CD4-positive, alpha-beta T cell (primary cell): ENCODE data around the gene SLC1A7. TPM values are rescaled to one million over a fixed set of nuclear protein-coding genes. Genes with fewer than 3 reads are reported as not detected.

Experiments
- ATAC-seq: fragments of 200-7000 bp; cut with Tn5 transposase; one replicate; pipeline ENCODE4 v1.10.0; 2022; ENCODE audit warnings: mild to moderate bottlenecking; ENCODE audit not compliant: poor library complexity
- CTCF ChIA-PET: fragments of 350-600 bp; sonication (Branson Sonifier 250); formaldehyde crosslinking; loops from one replicate; lab custom pipeline; 2021; ENCODE audit warnings: antibody characterized with exemption, inconsistent platforms; lab: Charles Lee
- POLR2A ChIA-PET: fragments of 350-600 bp; sonication (Branson Sonifier 250); formaldehyde crosslinking; loops from one replicate; lab custom pipeline; 2021; ENCODE audit warnings: antibody characterized with exemption, inconsistent platforms; lab: Charles Lee
- DNase-seq, 14 experiments: peaks; one replicate each; pipeline ENCODE4 v3.0.0-alpha.2; 2013 to 2020; ENCODE audit warnings: mixed read lengths in 2 of 14
- H3K27ac ChIP-seq, 2 donors: one replicate each; pipeline versions ENCODE4 v1.5.1 to v1.7.0; 2013; ENCODE audit warnings: low read length in 2 of 2, low read depth in 1 of 2, mild to moderate bottlenecking in 1 of 2
- H3K27me3 ChIP-seq, 2 experiments: 1 replicate in 1 of 2; 2 replicates in 1 of 2; pipeline versions ENCODE4 v1.6.1 to v1.7.0; 2013; ENCODE audit warnings: low read length in 2 of 2, control low read depth in 1 of 2, mild to moderate bottlenecking in 1 of 2, moderate library complexity in 1 of 2; ENCODE audit not compliant: insufficient read depth in 2 of 2, control insufficient read depth in 1 of 2
- H3K36me3 ChIP-seq: one replicate; pipeline ENCODE4 v1.6.1; 2013; ENCODE audit warnings: low read length, control low read depth; ENCODE audit not compliant: insufficient read depth
- H3K4me1 ChIP-seq: one replicate; pipeline ENCODE4 v1.6.1; 2013; ENCODE audit warnings: low read length, control low read depth; ENCODE audit not compliant: insufficient read depth
- H3K4me3 ChIP-seq: one replicate; pipeline ENCODE4 v1.5.1; 2013; ENCODE audit warnings: mild to moderate bottlenecking, low read length, moderate library complexity
- H3K9me3 ChIP-seq, 2 experiments: 1 replicate in 1 of 2; 2 replicates in 1 of 2; pipeline versions ENCODE4 v1.6.1 to v1.7.0; 2013; ENCODE audit warnings: low read length in 2 of 2, mild to moderate bottlenecking in 2 of 2, control low read depth in 1 of 2, moderate library complexity in 1 of 2; ENCODE audit not compliant: control insufficient read depth in 1 of 2, insufficient read depth in 1 of 2
- H3K27ac Mint-ChIP-seq: one replicate; pipeline ENCODE4 v1.8.0; 2020; ENCODE audit warnings: mixed read lengths
- H3K27me3 Mint-ChIP-seq: one replicate; pipeline ENCODE4 v1.8.0; 2021; ENCODE audit warnings: mixed read lengths
- H3K36me3 Mint-ChIP-seq: one replicate; pipeline ENCODE4 v1.8.0; 2021; ENCODE audit warnings: low read depth, mixed read lengths
- H3K4me1 Mint-ChIP-seq: one replicate; pipeline ENCODE4 v1.8.0; 2021; ENCODE audit warnings: low read depth, mixed read lengths
- H3K4me3 Mint-ChIP-seq: one replicate; pipeline ENCODE4 v1.8.0; 2020; ENCODE audit warnings: mild to moderate bottlenecking, mixed read lengths
- H3K9me3 Mint-ChIP-seq: one replicate; pipeline ENCODE4 v1.8.0; 2020; ENCODE audit warnings: mixed read lengths
- intact Hi-C, 2 experiments: fragments of 100-400 bp; cut with DNase I in 1 of 2; cut with micrococcal nuclease in 1 of 2; formaldehyde crosslinking; loops; one replicate each; pipeline versions ENCODE4 v1.15.1 to v1.9.0; 2023 to 2025; cut with DNase I, micrococcal nuclease
- total RNA-seq, 174 experiments: library from RNA in 2 of 174; stranded (reverse) in 2 of 174; gene quantifications; one replicate each; pipeline ENCODE4 v1.2.3 and lab custom pipeline; 2021 to 2026
- TF ChIP-seq, protein P1 (sequence below): fragments of 200-600 bp; IDR thresholded peaks from one replicate; pipeline ENCODE4 v1.8.0; 2022; ENCODE audit warnings: antibody characterized with exemption, mild to moderate bottlenecking

SLC1A7 gene
- total RNA-seq, 2 experiments from 2014 or later = not detected

DNA sequence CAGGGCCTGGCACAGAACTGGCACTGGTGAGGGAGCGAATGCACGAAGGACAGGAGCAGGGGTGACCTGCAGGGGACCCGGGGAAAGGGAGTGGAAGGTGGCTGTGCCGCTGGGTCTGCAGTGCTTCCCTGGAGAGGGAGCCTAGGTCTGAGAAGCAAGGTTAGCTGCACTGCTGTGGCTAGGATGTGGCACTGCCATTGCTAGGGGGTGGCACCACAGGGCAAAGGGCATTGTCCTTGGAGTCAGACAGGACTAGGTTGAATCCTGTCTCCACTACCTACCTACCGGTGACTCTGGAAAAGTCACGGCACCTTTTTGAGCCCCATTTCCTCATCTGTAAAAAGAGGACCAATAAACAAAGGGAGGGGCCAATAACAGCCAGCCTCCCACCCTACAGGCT, 28.3 kb downstream of the SLC1A7 start:
- TF ChIP-seq, protein P1, sequence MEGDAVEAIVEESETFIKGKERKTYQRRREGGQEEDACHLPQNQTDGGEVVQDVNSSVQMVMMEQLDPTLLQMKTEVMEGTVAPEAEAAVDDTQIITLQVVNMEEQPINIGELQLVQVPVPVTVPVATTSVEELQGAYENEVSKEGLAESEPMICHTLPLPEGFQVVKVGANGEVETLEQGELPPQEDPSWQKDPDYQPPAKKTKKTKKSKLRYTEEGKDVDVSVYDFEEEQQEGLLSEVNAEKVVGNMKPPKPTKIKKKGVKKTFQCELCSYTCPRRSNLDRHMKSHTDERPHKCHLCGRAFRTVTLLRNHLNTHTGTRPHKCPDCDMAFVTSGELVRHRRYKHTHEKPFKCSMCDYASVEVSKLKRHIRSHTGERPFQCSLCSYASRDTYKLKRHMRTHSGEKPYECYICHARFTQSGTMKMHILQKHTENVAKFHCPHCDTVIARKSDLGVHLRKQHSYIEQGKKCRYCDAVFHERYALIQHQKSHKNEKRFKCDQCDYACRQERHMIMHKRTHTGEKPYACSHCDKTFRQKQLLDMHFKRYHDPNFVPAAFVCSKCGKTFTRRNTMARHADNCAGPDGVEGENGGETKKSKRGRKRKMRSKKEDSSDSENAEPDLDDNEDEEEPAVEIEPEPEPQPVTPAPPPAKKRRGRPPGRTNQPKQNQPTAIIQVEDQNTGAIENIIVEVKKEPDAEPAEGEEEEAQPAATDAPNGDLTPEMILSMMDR = no peak
- Histone ChIP-seq H3K27me3 (no peaks in the 10 kb centered on the region), H3K4me1 (no peaks in the 10 kb centered on the region), H3K9me3 (peaks cover 0 to 5% of the 10 kb centered on the region in 2 experiments), H3K36me3 (no peaks in the 10 kb centered on the region), H3K4me3 (no peak overlapping the region), H3K27ac (no peak overlapping the region)
- ATAC-seq = no peak
- no peak for DNase-seq
- no peaks in the 10 kb centered on the region for H3K36me3 Mint-ChIP-seq
- H3K4me1 Mint-ChIP-seq = peaks cover 3% of the 10 kb centered on the region
- no peak overlapping the region for H3K27ac Mint-ChIP-seq
- H3K27me3 Mint-ChIP-seq = no peaks in the 10 kb centered on the region
- intact Hi-C loops = no loop called here
- POLR2A ChIA-PET = no interaction called here
- peaks cover 2% of the 10 kb centered on the region for H3K9me3 Mint-ChIP-seq
- H3K4me3 Mint-ChIP-seq = no peak overlapping the region
- CTCF ChIA-PET = no interaction called here

DNA sequence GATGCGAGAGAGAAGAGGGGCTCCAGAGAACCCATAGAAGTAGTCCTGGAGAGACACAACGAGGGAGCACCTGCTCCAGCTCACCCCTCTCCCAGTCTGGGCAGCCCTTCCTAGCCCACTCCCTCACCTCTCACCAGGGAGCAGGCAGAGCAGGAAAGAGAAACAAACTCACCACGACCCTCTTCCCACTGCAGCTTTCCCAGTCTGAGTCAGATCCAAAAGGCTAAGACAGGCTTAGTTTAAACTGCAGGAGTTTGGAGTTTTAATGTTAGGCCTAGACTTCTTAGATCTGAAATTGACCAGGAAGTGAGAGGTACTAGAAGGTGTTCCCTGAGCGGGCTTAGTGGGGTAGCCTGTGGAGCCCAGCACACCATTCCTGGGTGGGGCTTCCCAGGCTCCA, 29.6 kb downstream of the SLC1A7 start:
- POLR2A ChIA-PET = no interaction called here
- H3K27me3 Mint-ChIP-seq = no peaks in the 10 kb centered on the region
- peaks cover 8% of the 10 kb centered on the region for H3K4me1 Mint-ChIP-seq
- ATAC-seq (no peak), DNase-seq (no peak)
- no peak overlapping the region for H3K27ac Mint-ChIP-seq
- Histone ChIP-seq H3K9me3 (peaks cover 0 to 5% of the 10 kb centered on the region in 2 experiments), H3K4me3 (no peak overlapping the region), H3K4me1 (peaks cover 5% of the 10 kb centered on the region), H3K27me3 (no peaks in the 10 kb centered on the region), H3K36me3 (no peaks in the 10 kb centered on the region), H3K27ac (no peak overlapping the region)
- H3K9me3 Mint-ChIP-seq = peaks cover 2% of the 10 kb centered on the region
- no peak overlapping the region for H3K4me3 Mint-ChIP-seq
- TF ChIP-seq, protein P1 = no peak
- CTCF ChIA-PET = no interaction called here
- H3K36me3 Mint-ChIP-seq = no peaks in the 10 kb centered on the region
- intact Hi-C loops = no loop called here

DNA sequence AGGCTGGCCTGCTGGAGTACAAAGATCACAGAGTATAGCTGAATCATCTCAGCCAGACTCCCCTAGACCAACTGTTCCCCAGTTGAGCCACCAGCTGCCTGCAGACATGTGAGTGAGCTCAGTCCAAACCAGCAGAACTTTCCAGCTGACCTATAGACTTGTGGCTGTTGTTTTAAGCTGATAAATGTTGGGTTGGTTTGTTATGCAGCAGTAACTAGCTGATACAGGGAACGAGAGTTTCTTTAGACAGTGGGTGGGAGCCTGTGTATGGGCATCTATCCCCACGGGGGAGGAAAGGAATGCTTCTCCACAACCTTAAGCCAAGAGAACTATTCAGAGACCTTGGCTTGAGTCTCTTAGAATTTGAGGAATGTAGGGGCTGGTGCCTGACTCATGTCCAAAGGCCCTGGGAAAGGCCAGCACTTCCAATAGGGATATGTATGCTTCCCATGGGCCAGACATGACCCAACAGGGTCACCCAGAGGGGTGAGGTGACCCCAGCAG, 30.1 kb downstream of the SLC1A7 start:
- TF ChIP-seq, protein P1 = no peak

More for the DNA sequence above, 30.1 kb downstream of the SLC1A7 start:
- no peak overlapping the region for H3K4me3 ChIP-seq
- peaks cover 0 to 5% of the 10 kb centered on the region in 2 experiments for H3K9me3 ChIP-seq
- ChIA-PET POLR2A (no interaction called here), CTCF (no interaction called here)
- no peaks in the 10 kb centered on the region for H3K36me3 ChIP-seq
- H3K27me3 ChIP-seq = no peaks in the 10 kb centered on the region
- Mint-ChIP-seq H3K27me3 (no peaks in the 10 kb centered on the region), H3K4me1 (peaks cover 13% of the 10 kb centered on the region), H3K36me3 (no peaks in the 10 kb centered on the region), H3K27ac (no peak overlapping the region), H3K4me3 (no peak overlapping the region), H3K9me3 (peaks cover 2% of the 10 kb centered on the region)
- ATAC-seq = no peak
- no peak for DNase-seq
- H3K27ac ChIP-seq = no peak overlapping the region
- peaks cover 9% of the 10 kb centered on the region for H3K4me1 ChIP-seq
- intact Hi-C loops = no loop called here
